ENCODE measurements around the gene RFC2.

GRCh38 chr7:74248156-74248555, 6.0 kb downstream of the RFC2 start:
- no peak for TF ChIP-seq CTCF (IDR thresholded peaks at IDR 0.05)
- TF ChIP-seq POLR2A (IDR thresholded peaks at IDR 0.05), result no peak
